Measurements from ENCODE around the gene PAX3. TPM values are rescaled to one million over a fixed set of nuclear protein-coding genes. Genes with fewer than 3 reads are reported as not detected.

PAX3 gene
- total and polyA plus RNA-seq, 2 of the 13 experiments (the other 11 are each of a cell fraction or from before 2014, with no cell fraction given): 0.07 TPM; not detected in 1

- Histone ChIP-seq H3K27ac (ENCODE audit: extremely low read length, insufficient read depth, low read length) (no peak overlapping the region), H3K4me3 (replicated peaks in 1 of 3; ENCODE audit: insufficient read depth in 1 of 3, low read depth in 2 of 3, low read length in 3 of 3) (no peak overlapping the region), H3K4me1 (ENCODE audit: insufficient read depth, low read length) (no peaks in the 10 kb centered on the region), H3K9ac (ENCODE audit: insufficient read depth, low read depth, low read length) (no peak overlapping the region), H3K9me3 (ENCODE audit: low read length) (no peaks in the 10 kb centered on the region), H4K20me1 (ENCODE audit: insufficient read depth, low read length) (no peaks in the 10 kb centered on the region), H3K4me2 (ENCODE audit: low read depth, low read length) (no peak overlapping the region), H3K36me3 (replicated peaks in 1 of 2; ENCODE audit: control insufficient read depth in 1 of 2, insufficient read depth in 2 of 2, low read length in 2 of 2) (no peaks in the 10 kb centered on the region), H3K27me3 (ENCODE audit: control insufficient read depth in 1 of 2, insufficient read depth in 2 of 2, low read length in 2 of 2) (peaks cover 0 to 1% of the 10 kb centered on the region in 2 experiments; a peak in 2 of 5 replicates), H2AFZ (ENCODE audit: low read length) (no peak overlapping the region), H3K79me2 (ENCODE audit: insufficient read depth, low read length) (no peaks in the 10 kb centered on the region)
- no peak for FAIRE-seq
- DNase-seq (ENCODE audit: low spot score): no peak
- BruUV-seq (replicated peaks): no TSS peak
- ATAC-seq: no peak
- in situ Hi-C loops (cut with HindIII; ENCODE audit: extremely low pct_ligation_motif_present, low pct_unique_long_range_greater_than_20kb): no loop called here
- POLR2A ChIA-PET: no interaction called here
- TF ChIP-seq, protein P1, sequence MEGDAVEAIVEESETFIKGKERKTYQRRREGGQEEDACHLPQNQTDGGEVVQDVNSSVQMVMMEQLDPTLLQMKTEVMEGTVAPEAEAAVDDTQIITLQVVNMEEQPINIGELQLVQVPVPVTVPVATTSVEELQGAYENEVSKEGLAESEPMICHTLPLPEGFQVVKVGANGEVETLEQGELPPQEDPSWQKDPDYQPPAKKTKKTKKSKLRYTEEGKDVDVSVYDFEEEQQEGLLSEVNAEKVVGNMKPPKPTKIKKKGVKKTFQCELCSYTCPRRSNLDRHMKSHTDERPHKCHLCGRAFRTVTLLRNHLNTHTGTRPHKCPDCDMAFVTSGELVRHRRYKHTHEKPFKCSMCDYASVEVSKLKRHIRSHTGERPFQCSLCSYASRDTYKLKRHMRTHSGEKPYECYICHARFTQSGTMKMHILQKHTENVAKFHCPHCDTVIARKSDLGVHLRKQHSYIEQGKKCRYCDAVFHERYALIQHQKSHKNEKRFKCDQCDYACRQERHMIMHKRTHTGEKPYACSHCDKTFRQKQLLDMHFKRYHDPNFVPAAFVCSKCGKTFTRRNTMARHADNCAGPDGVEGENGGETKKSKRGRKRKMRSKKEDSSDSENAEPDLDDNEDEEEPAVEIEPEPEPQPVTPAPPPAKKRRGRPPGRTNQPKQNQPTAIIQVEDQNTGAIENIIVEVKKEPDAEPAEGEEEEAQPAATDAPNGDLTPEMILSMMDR (CRISPR knock-in tag; IDR thresholded peaks at IDR 0.05): no peak
- TF ChIP-seq, protein P2, sequence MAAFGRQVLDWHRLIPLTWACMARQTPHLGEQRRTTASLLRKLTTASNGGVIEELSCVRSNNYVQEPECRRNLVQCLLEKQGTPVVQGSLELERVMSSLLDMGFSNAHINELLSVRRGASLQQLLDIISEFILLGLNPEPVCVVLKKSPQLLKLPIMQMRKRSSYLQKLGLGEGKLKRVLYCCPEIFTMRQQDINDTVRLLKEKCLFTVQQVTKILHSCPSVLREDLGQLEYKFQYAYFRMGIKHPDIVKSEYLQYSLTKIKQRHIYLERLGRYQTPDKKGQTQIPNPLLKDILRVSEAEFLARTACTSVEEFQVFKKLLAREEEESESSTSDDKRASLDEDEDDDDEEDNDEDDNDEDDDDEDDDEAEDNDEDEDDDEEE (CRISPR knock-in tag; IDR thresholded peaks at IDR 0.05): no peak
- no peak for TF ChIP-seq PHF21A (CRISPR knock-in tag; IDR thresholded peaks at IDR 0.05)
- TF ChIP-seq POLR2A (IDR thresholded peaks at IDR 0.05; ENCODE audit: insufficient read depth in 1 of 2, low read depth in 2 of 2, low read length in 2 of 2): no peak
- no peak for TF ChIP-seq ELF4 (CRISPR knock-in tag; IDR thresholded peaks at IDR 0.05; ENCODE audit: borderline replicate concordance)
- no peak for TF ChIP-seq FOXJ3 (CRISPR knock-in tag; IDR thresholded peaks at IDR 0.05; ENCODE audit: borderline replicate concordance)
- TF ChIP-seq ZNF12 (CRISPR knock-in tag; IDR thresholded peaks at IDR 0.05): no peak
- no peak for TF ChIP-seq YEATS4 (CRISPR knock-in tag; IDR thresholded peaks at IDR 0.05; ENCODE audit: borderline replicate concordance)
- no peak for TF ChIP-seq ZNF597 (CRISPR knock-in tag; IDR thresholded peaks at IDR 0.05)
- no peak for TF ChIP-seq TAF1 (CRISPR knock-in tag; IDR thresholded peaks at IDR 0.05)
- no peak for TF ChIP-seq WIZ (CRISPR knock-in tag; IDR thresholded peaks at IDR 0.05)
- intact Hi-C loops (cut with micrococcal nuclease; ENCODE audit: unreplicated experiment): no loop called here
- WGBS (ENCODE audit: low lambda C conversion rate): 0% methylated on average over 1 of the region's 1 CpG
- CTCF ChIA-PET (ENCODE audit: low intra/inter-chr PET ratio, low total read pairs): no interaction called here
Observed at GRCh38 chr2:222214885-222215284, 83.9 kb downstream of the PAX3 start.
